ENCODE data around the gene CLIP3. TPM values are rescaled to one million over a fixed set of nuclear protein-coding genes. Genes with fewer than 3 reads are reported as not detected.

CLIP3 gene
- total and polyA plus RNA-seq, 2 of the 13 experiments (the other 11 are each of a cell fraction or from before 2014, with no cell fraction given): 0.15 to 1.2 TPM

- TF ChIP-seq CBX5 (CRISPR knock-in tag; IDR thresholded peaks at IDR 0.05; ENCODE audit: borderline replicate concordance) (peak; percentile 71; the same call in 1 of the 2 replicates), ZNF839 (CRISPR knock-in tag; IDR thresholded peaks at IDR 0.05; ENCODE audit: borderline replicate concordance) (no peak), IRX3 (CRISPR knock-in tag; IDR thresholded peaks at IDR 0.05; ENCODE audit: borderline replicate concordance, low read depth) (no peak), CBX1 (IDR thresholded peaks at IDR 0.05; ENCODE audit: low read depth) (no peak), NFATC3 (CRISPR knock-in tag; IDR thresholded peaks at IDR 0.05) (no peak), KDM5A (IDR thresholded peaks at IDR 0.05; ENCODE audit: borderline replicate concordance, low read length) (peak; percentile 55; the same call in 1 of the 2 replicates), ZNF605 (CRISPR knock-in tag; IDR thresholded peaks at IDR 0.05) (peak; percentile 89; the same call in 1 of the 2 replicates), HMGXB4 (CRISPR knock-in tag; IDR thresholded peaks at IDR 0.05; ENCODE audit: borderline replicate concordance in 1 of 2, low read depth in 1 of 2) (peak; percentile 19 to 63; a peak in 2 of 4 replicates), GABPA (IDR thresholded peaks at IDR 0.05; ENCODE audit: low read depth, low read length) (no peak), GABPA (CRISPR knock-in tag; IDR thresholded peaks at IDR 0.05; ENCODE audit: low read depth) (peak; percentile 65), U2AF1 (optimal IDR thresholded peaks at IDR 0.05; ENCODE audit: low read depth, low read length) (peak; percentile 59), ZNF44 (CRISPR knock-in tag; IDR thresholded peaks at IDR 0.05) (peak; percentile 83; the same call in 1 of the 2 replicates), EP300 (IDR thresholded peaks at IDR 0.05; ENCODE audit: low read depth in 2 of 2, low read length in 2 of 2) (0 out of 4 replicates have a peak, but pooled peaks of 1 of the 2 experiments have one; percentile 15), EP300 (CRISPR knock-in tag; IDR thresholded peaks at IDR 0.05; ENCODE audit: borderline replicate concordance) (peak; percentile 43), ZEB1 (IDR thresholded peaks at IDR 0.05; ENCODE audit: insufficient replicate concordance, low read depth) (no peak), FUBP1 (CRISPR knock-in tag; IDR thresholded peaks at IDR 0.05; ENCODE audit: borderline replicate concordance) (no peak), SCMH1 (CRISPR knock-in tag; IDR thresholded peaks at IDR 0.05; ENCODE audit: borderline replicate concordance) (no peak), TCF7 (IDR thresholded peaks at IDR 0.05; ENCODE audit: low read depth) (no peak), KLF13 (CRISPR knock-in tag; IDR thresholded peaks at IDR 0.05) (no peak), FOXO4 (CRISPR knock-in tag; conservative IDR thresholded peaks at IDR 0.05) (no peak), ZC3H4 (CRISPR knock-in tag; IDR thresholded peaks at IDR 0.05; ENCODE audit: borderline replicate concordance) (no peak), NFIC (IDR thresholded peaks at IDR 0.05; ENCODE audit: low read length) (no peak), SIN3A (IDR thresholded peaks at IDR 0.05; ENCODE audit: borderline replicate concordance, low read depth, low read length) (peak; percentile 63; the same call in 1 of the 2 replicates), HOXA5 (CRISPR knock-in tag; IDR thresholded peaks at IDR 0.05) (peak; percentile 74), ZNF615 (CRISPR knock-in tag; IDR thresholded peaks at IDR 0.05; ENCODE audit: borderline replicate concordance) (no peak), GTF2F1 (IDR thresholded peaks at IDR 0.05; ENCODE audit: low read length) (peak; percentile 72; the same call in 1 of the 2 replicates), ZNF121 (CRISPR knock-in tag; IDR thresholded peaks at IDR 0.05) (no peak)
Observed at GRCh38 chr19:36054119-36054732, 21.6 kb upstream of the CLIP3 start, which contains the start of gene THAP8 (continued).

All from HepG2 (cell line).